ENCODE measurements around the gene RNF220.

- TF ChIP-seq POLR2AphosphoS5 (IDR thresholded peaks at IDR 0.05; ENCODE audit: insufficient read depth in 1 of 2, low read depth in 1 of 2) (no peak), CTCF (IDR thresholded peaks at IDR 0.05) (no peak)
Observed at GRCh38 chr1:44514673-44515072, 109.6 kb downstream of the RNF220 start.
